ENCODE results near the gene ELP5.

ELP5 gene

GRCh38 chr17:7232114-7232513, 19.9 kb upstream of the ELP5 start:
- Histone ChIP-seq H3K27ac (no peak overlapping the region), H3K27me3 (ENCODE audit: insufficient read depth, low read depth, severe bottlenecking) (no peaks in the 10 kb centered on the region), H3K9me3 (ENCODE audit: severe bottlenecking) (no peaks in the 10 kb centered on the region), H3K4me3 (ENCODE audit: low read depth, low read length) (peak overlapping the region; percentile 92; the same call in 1 of the 2 replicates), H3K36me3 (peaks cover 77% of the 10 kb centered on the region)
- TF ChIP-seq, protein P1, sequence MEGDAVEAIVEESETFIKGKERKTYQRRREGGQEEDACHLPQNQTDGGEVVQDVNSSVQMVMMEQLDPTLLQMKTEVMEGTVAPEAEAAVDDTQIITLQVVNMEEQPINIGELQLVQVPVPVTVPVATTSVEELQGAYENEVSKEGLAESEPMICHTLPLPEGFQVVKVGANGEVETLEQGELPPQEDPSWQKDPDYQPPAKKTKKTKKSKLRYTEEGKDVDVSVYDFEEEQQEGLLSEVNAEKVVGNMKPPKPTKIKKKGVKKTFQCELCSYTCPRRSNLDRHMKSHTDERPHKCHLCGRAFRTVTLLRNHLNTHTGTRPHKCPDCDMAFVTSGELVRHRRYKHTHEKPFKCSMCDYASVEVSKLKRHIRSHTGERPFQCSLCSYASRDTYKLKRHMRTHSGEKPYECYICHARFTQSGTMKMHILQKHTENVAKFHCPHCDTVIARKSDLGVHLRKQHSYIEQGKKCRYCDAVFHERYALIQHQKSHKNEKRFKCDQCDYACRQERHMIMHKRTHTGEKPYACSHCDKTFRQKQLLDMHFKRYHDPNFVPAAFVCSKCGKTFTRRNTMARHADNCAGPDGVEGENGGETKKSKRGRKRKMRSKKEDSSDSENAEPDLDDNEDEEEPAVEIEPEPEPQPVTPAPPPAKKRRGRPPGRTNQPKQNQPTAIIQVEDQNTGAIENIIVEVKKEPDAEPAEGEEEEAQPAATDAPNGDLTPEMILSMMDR (IDR thresholded peaks at IDR 0.05; ENCODE audit: low read depth, low read length): no peak
- DNase-seq: no peak

GRCh38 chr17:7233701-7234082, 18.3 kb upstream of the ELP5 start:
- Histone ChIP-seq H3K27ac (peak overlapping the region; percentile 96), H3K9me3 (ENCODE audit: severe bottlenecking) (no peaks in the 10 kb centered on the region), H3K36me3 (peaks cover 65% of the 10 kb centered on the region)

DNA sequence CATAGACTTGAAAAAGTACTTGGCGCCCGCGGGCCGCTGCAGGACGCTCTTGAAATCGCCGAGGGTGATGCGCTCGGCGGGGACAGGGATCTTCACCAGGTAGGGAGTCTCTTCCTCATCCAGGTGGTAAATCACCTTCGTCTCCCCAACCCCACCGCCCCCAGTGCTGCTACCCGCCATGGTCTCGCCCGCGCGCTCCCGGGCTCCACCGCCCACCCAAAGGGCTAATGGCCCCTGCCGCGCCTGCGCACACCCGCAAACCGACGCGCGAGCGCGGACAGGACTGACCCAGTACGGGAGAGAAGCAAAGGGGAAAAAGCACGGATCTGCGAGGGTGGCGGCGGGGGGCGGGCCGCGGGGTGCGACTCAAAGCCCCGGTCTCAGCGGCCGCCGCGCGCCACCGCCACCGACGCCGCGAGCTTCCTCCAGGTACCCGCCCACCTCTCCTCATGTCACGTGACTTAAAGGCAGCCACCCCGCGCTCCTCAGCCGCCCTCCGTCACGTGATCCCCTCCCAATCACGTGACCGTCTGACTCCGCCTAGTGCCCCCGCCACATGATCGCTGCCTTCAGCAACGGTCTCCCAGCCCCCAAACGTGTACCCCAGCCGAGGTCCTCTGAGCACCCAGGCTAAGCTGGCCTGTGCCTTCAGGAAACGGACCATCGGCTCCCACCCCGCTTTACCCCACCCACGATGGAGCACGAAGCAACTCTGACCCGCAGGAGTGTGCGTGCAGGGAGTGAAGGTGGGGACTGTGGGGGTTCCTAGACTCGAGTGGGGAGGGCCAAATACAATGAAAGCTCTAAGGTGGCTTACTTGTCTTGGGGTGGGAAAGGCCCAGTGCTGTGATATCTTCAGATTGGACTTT, 17.7 kb upstream of the ELP5 start, which contains the start of gene DVL2:
DVL2 (minus strand) TSS at position 435 of the 869 bp plus-strand sequence; CDS start at position 180, 255 bp downstream.
- peak within 1 kb of the TSS; percentile 92 for H3K4me3 ChIP-seq (ENCODE audit: low read depth, low read length)
- TF ChIP-seq, protein P1 (IDR thresholded peaks at IDR 0.05; ENCODE audit: low read depth, low read length): no peak
- peak within 1 kb of the TSS; percentile 96 for H3K27ac ChIP-seq
- DNase-seq: peak; percentile 97
- H3K36me3 ChIP-seq: peaks cover 63% of the 10 kb centered on the region
- H3K27me3 ChIP-seq (ENCODE audit: insufficient read depth, low read depth, severe bottlenecking): no peaks in the 10 kb centered on the region
- H3K9me3 ChIP-seq (ENCODE audit: severe bottlenecking): no peaks in the 10 kb centered on the region

More at GRCh38 chr17:7233701-7234082, 18.3 kb upstream of the ELP5 start:
- TF ChIP-seq, protein P1 (IDR thresholded peaks at IDR 0.05; ENCODE audit: low read depth, low read length): no peak
- H3K27me3 ChIP-seq (ENCODE audit: insufficient read depth, low read depth, severe bottlenecking): no peaks in the 10 kb centered on the region
- H3K4me3 ChIP-seq (ENCODE audit: low read depth, low read length): peak overlapping the region; percentile 92
- DNase-seq: peak; percentile 33

- Histone ChIP-seq H3K9me3 (ENCODE audit: severe bottlenecking) (no peaks in the 10 kb centered on the region), H3K27me3 (ENCODE audit: insufficient read depth, low read depth, severe bottlenecking) (no peaks in the 10 kb centered on the region), H3K27ac (no peak overlapping the region), H3K36me3 (peaks cover 59% of the 10 kb centered on the region), H3K4me3 (ENCODE audit: low read depth, low read length) (no peak overlapping the region)
- TF ChIP-seq, protein P1 (IDR thresholded peaks at IDR 0.05; ENCODE audit: low read depth, low read length): no peak
- no peak for DNase-seq
Observed at GRCh38 chr17:7235693-7236665, 16.0 kb upstream of the ELP5 start.

DNA sequence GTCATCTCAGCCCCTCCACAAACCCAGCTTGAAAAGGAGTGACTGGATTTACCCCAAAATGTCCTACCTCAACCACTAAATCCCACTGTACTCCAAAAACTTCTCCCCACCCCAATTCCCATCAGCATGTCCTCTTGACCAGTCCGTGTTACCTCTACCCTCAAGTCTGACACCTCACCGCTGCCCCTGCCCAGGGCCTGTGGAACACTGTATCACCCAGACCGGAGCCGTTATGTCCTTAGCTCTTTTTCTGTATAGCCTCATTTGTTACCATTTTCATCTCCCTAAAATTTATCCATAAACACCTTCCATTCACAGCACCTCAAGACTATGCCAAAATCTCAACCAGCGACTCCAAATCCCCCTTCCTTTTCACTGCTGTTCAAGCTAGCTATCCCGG, 15.2 kb upstream of the ELP5 start:
- no peaks in the 10 kb centered on the region for H3K9me3 ChIP-seq (ENCODE audit: severe bottlenecking)
- no peak overlapping the region for H3K4me3 ChIP-seq (ENCODE audit: low read depth, low read length)
- no peaks in the 10 kb centered on the region for H3K27me3 ChIP-seq (ENCODE audit: insufficient read depth, low read depth, severe bottlenecking)
- DNase-seq: no peak
- TF ChIP-seq, protein P1 (IDR thresholded peaks at IDR 0.05; ENCODE audit: low read depth, low read length): no peak
- peaks cover 61% of the 10 kb centered on the region for H3K36me3 ChIP-seq
- peak overlapping the region; percentile 95; the same call in 1 of the 2 replicates for H3K27ac ChIP-seq

Measured in WERI-Rb-1 (cell line).